GM21381 (cell line): Measurements from ENCODE around the gene AKAP13.

Experiments used
- ATAC-seq: cut with Tn5 transposase; IDR thresholded peaks from one replicate; pipeline ENCODE4 v1.9.1; 2021; ENCODE audit warnings: mild to moderate bottlenecking, moderate library complexity; ENCODE audit not compliant: unreplicated experiment

Gene AKAP13

GRCh38 chr15:85386261-85386660 lies 5.9 kb downstream of the AKAP13 start:
- no peak for ATAC-seq

- ATAC-seq, result no peak
These were observed 8.3 kb downstream of the AKAP13 start for GRCh38 chr15:85388566-85389305.

GRCh38 chr15:85389306-85389650 lies 8.9 kb downstream of the AKAP13 start:
- ATAC-seq, result no peak

- ATAC-seq, result no peak
These were observed 9.4 kb downstream of the AKAP13 start for GRCh38 chr15:85389772-85390171.

GRCh38 chr15:85393210-85393609 lies 12.8 kb downstream of the AKAP13 start:
- ATAC-seq, result no peak

GRCh38 chr15:85394554-85395333 lies 14.3 kb downstream of the AKAP13 start:
- ATAC-seq, result no peak

- no peak for ATAC-seq
These were observed 16.2 kb downstream of the AKAP13 start for GRCh38 chr15:85396554-85396953.

GRCh38 chr15:85397151-85397550 lies 16.7 kb downstream of the AKAP13 start:
- no peak for ATAC-seq

GRCh38 chr15:85397926-85398325 lies 17.5 kb downstream of the AKAP13 start:
- no peak for ATAC-seq

GRCh38 chr15:85398822-85399221 lies 18.4 kb downstream of the AKAP13 start:
- ATAC-seq, result no peak

- ATAC-seq, result no peak
These were observed 19.2 kb downstream of the AKAP13 start for GRCh38 chr15:85399627-85400026.

- ATAC-seq, result no peak
These were observed 20.2 kb downstream of the AKAP13 start for GRCh38 chr15:85400606-85401005.

GRCh38 chr15:85401108-85401774 lies 20.8 kb downstream of the AKAP13 start:
- ATAC-seq, result peak; percentile 57

GRCh38 chr15:85402195-85402881 lies 21.9 kb downstream of the AKAP13 start:
- ATAC-seq, result no peak

- no peak for ATAC-seq
These were observed 23.3 kb downstream of the AKAP13 start for GRCh38 chr15:85403745-85404144.

GRCh38 chr15:85404176-85404917 lies 23.9 kb downstream of the AKAP13 start:
- no peak for ATAC-seq

- ATAC-seq, result no peak
These were observed 24.8 kb downstream of the AKAP13 start for GRCh38 chr15:85404918-85405866.

- ATAC-seq, result no peak
These were observed 26.5 kb downstream of the AKAP13 start for GRCh38 chr15:85406916-85407315.
